GM12865 (cell line): ENCODE results near the gene PLSCR3.

Source experiments
- DNase-seq: peaks from one replicate; pipeline ENCODE4 v3.0.0; 2010; ENCODE audit warnings: low read depth
- H3K4me3 ChIP-seq: 2 replicates; pipeline ENCODE4 v1.5.1; 2011; ENCODE audit warnings: mild to moderate bottlenecking, low read depth, low read length, control low read depth
- TF ChIP-seq, protein P1 (sequence below): IDR thresholded peaks from 2 replicates; pipeline ENCODE4 v1.5.1; 2011; ENCODE audit warnings: low read length, control low read depth, low read depth, inconsistent platforms; ENCODE audit not compliant: insufficient read depth; ENCODE audit errors: missing control alignments

The PLSCR3 gene

DNA sequence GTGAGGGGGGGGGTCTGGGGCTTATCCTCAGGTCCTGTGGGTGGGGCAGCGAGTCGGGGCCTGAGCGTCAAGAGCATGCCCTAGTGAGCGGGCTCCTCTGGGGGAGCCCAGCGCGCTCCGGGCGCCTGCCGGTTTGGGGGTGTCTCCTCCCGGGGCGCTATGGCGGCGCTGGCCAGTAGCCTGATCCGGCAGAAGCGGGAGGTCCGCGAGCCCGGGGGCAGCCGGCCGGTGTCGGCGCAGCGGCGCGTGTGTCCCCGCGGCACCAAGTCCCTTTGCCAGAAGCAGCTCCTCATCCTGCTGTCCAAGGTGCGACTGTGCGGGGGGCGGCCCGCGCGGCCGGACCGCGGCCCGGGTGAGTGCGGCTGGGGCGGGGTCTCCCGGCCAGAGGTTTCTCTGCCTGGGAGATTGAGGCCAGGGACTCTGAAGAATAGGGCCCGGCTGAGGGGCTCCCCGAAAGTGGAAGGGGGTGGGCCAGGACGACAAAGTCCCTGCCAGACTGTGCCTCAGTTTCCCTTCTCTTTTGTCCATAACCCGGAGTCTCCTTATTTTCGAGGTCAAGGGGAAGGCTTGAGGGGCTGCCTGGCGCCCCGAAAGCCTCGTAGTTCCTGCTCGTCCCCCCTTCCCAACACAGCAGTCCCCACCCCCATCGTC, 45.3 kb upstream of the PLSCR3 start, which contains the start of gene FGF11:
Gene FGF11, plus strand, starts transcription at position 51 of the 651 bp plus-strand sequence. Its CDS starts 109 bp downstream, at position 160.
- TF ChIP-seq, protein P1, sequence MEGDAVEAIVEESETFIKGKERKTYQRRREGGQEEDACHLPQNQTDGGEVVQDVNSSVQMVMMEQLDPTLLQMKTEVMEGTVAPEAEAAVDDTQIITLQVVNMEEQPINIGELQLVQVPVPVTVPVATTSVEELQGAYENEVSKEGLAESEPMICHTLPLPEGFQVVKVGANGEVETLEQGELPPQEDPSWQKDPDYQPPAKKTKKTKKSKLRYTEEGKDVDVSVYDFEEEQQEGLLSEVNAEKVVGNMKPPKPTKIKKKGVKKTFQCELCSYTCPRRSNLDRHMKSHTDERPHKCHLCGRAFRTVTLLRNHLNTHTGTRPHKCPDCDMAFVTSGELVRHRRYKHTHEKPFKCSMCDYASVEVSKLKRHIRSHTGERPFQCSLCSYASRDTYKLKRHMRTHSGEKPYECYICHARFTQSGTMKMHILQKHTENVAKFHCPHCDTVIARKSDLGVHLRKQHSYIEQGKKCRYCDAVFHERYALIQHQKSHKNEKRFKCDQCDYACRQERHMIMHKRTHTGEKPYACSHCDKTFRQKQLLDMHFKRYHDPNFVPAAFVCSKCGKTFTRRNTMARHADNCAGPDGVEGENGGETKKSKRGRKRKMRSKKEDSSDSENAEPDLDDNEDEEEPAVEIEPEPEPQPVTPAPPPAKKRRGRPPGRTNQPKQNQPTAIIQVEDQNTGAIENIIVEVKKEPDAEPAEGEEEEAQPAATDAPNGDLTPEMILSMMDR: no peak
- H3K4me3 ChIP-seq: peak within 1 kb of the TSS; percentile 92
- DNase-seq: no peak

GRCh38 chr17:7438656-7439460, 44.5 kb upstream of the PLSCR3 start:
- DNase-seq: no peak
- TF ChIP-seq, protein P1: no peak
- peak overlapping the region; percentile 92 for H3K4me3 ChIP-seq

- H3K4me3 ChIP-seq: peak overlapping the region; percentile 92
- peak; percentile 39 for DNase-seq
- TF ChIP-seq, protein P1: no peak
These were observed 43.8 kb upstream of the PLSCR3 start for GRCh38 chr17:7437950-7438614.

DNA sequence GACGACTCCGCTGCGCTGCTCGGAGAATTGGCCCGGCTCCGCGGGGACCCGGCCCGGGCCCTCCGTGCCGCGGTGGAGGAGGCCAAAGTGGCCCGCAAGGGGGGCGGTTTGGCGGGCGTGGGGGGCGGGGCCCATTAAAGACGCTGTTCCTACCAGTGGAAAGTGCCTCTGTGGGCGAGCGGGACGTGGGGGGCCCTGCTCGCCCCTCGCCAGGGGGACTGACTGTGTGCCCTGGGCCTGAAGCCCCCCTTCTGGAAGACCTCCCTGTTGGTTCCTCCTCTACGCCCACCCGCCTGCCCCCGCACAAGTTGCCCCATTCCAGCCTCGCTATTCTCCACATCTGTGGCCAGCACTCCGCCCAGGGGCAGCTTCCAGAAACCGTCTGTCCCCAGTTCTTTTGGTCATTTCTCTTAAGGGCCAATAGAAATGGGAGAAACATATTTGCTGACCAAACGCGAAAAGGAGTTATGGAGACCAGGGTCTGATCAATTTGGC, 43.1 kb upstream of the PLSCR3 start:
- TF ChIP-seq, protein P1: no peak
- H3K4me3 ChIP-seq: peak overlapping the region; percentile 92
- no peak for DNase-seq

GRCh38 chr17:7436556-7437368, 42.4 kb upstream of the PLSCR3 start:
- peak overlapping the region; percentile 58 for H3K4me3 ChIP-seq
- TF ChIP-seq, protein P1: peak; percentile 78
- peak; percentile 92 for DNase-seq
